ENCODE data around the gene AJM1.
"Not testable (repeated sequence)": the region's sequence is repeated elsewhere in the genome, so short reads cannot be mapped to it uniquely, and the experiment has no call there.

The AJM1 gene

DNA sequence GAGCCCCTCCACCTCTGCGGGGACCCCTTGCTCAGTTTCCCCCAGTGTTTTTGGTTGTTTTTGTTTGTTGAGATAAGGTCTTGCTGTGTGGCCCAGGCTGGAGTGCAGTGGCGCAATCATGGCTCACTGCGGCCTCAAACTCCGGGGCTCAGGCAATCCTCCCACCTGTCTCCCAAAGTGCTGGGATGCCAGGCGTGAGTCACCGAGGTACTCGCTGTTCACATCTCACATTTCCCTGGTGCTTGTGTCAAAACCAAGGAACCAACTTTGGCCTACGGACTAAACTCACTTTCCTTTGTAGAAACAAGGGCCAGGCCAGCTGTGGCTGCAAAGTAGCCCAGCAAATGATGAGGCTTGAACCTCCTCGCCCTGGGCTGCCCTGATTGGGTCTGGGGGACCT is 9.7 kb upstream of the AJM1 start:
- DNase-seq, result no peak

DNA sequence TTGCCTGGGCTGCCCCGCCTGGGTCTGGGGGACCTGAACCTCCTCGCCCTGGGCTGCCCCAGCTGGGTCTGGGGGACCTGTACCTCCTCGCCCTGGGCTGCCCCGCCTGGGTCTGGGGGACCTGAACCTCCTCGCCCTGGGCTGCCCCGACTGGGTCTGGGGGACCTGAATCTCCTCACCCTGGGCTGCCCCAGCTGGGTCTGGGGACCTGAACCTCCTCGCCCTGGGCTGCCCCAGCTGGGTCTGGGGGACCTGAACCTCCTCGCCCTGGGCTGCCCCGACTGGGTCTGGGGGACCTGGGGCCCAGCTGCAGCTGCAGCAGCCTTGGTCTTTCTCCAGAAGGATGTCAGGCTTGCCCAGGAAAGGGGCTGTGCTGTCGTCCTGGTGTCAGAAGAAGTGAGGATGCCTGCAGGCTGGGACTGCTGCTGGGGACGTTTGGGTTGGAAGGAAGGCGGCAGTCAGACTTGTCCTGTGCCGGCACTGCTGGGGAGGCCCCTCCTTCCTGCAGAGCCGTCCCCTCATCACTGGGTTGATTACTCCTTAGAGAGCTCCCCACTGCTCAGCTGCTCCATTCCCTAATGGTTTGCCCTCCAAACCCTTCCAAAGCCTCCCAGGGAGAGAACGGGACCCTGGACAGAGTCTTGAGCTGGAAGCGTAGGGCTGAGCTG is 8.8 kb upstream of the AJM1 start:
- not testable (repeated sequence) for DNase-seq

DNA sequence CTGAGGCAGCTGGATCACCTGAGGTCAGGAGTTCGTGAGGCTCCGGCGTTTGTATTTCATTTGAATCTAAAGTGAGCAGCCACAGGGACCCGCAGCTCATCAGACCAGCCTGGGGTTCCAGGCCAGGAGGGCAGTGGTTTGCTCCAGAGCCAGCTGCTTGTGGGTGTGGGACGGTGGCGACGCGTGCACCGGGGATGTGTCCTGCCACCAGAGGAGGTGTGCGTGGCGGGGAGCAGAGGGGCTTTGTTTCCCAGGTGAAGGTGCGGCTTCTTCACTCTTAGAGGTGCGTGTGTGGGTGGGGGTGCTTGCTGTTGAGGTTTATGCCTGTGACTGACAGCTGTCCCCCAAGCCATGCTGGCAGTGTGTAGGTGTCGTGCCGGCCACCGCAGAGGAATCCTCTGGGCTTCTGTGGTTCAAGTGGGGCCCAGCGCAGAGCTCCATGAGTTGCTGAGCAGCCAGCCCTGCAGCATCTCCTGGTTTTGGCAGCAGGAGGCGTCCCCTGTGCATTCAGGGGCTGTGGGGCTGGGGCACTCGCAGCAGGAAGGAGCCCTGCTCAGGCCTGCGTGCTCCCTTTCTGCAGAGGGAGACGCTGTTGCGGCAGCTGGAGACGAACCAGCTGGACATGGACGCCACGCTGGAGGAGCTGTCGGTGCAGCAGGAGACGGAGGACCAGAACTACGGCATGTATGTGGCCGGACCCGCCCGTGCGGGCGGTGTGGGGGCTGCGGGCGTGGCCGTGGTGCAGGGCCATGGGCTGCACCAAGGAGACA is 6.9 kb upstream of the AJM1 start:
- no peak for DNase-seq

DNA sequence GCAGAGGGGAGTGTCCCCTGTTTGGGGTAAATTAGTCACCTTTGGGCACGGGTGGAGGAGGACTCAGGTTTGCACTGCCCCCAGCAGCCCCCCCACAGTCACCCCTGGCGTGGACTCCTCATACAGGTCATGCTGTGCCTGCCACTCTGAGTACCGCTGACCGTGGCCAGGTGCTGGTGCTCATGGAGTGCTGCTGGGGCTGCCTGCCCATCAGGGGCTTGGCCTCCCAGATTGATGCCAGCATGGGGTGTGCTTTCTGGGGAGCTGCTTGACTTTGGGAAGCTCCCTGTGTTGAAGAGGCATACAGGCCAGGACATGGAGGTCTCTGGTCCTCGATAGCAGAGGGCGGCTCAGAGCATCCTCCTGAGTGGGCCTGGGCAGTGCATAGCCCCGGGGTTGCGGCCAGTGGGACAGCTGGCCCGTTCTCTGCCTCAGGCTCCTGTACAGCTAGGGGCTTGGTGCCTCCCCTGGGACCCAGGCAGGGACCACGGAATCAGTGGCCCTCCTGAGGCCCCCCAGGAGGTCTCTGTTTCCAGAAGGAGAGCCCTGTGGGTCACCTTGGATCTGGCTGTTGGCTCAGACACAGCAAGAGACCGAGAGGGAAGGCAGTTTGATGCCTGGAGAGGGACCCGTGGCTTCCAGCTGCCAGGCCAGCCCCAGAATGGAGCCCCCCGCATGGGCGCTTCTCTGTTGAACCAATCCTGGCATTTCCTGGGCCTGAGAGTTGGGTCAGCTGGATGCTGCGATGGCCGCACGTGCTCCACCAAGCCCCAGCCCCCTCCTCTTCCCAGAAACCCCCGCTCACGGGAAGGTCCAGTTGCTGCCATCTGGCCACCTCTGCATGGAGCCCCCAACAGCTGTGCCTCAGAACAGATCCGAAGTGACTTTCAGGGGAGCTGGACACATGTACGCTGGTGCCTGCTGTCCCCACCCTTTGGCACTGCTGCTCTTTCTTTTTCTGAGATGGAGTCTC is 6.1 kb upstream of the AJM1 start:
- DNase-seq, result no peak

DNA sequence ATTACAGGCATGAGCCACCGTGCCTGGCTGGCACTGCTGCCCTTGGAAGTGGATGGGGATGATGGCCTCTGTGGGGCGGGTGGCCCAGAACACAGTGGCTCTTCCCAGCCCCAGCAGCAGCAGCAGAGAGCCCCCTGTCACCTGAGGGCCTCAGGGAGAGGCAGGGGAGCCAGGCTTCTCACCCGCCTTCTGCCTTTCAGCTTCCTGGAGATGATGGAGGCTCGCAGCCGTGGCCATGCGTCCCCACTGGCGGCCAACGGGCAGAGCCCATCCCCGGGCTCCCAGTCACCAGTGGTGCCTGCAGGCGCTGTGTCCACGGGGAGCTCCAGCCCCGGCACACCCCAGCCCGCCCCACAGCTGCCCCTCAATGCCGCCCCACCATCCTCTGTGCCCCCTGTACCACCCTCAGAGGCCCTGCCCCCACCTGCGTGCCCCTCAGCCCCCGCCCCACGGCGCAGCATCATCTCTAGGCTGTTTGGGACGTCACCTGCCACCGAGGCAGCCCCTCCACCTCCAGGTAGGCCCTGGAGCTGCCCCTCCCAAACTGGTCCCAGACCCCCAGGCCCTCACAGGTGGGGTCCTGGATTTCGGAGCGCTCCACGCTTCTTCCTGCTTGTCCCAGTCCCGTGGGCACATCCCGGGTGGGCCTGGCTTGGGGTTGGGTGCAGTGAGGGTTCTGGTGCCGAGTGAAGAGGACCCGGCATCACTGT is 5.0 kb upstream of the AJM1 start:
- no peak for DNase-seq

DNA sequence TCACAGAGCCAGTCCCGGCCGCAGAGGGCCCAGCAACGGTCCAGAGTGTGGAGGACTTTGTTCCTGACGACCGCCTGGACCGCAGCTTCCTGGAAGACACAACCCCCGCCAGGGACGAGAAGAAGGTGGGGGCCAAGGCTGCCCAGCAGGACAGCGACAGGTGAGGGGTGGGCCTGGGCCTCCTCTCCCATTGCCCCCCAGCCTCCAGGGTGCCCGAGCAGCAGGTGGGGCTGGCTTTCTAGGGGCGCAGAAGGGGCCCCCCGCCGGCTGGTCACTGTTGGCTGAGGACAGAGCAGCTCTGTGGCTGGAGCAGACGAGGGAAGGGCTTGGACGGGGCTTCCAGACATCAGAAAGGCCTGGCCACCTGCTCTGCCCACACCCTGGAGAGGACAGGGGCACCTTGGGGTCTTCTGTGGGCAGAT is 4.4 kb upstream of the AJM1 start:
- DNase-seq, result not testable (repeated sequence)

DNA sequence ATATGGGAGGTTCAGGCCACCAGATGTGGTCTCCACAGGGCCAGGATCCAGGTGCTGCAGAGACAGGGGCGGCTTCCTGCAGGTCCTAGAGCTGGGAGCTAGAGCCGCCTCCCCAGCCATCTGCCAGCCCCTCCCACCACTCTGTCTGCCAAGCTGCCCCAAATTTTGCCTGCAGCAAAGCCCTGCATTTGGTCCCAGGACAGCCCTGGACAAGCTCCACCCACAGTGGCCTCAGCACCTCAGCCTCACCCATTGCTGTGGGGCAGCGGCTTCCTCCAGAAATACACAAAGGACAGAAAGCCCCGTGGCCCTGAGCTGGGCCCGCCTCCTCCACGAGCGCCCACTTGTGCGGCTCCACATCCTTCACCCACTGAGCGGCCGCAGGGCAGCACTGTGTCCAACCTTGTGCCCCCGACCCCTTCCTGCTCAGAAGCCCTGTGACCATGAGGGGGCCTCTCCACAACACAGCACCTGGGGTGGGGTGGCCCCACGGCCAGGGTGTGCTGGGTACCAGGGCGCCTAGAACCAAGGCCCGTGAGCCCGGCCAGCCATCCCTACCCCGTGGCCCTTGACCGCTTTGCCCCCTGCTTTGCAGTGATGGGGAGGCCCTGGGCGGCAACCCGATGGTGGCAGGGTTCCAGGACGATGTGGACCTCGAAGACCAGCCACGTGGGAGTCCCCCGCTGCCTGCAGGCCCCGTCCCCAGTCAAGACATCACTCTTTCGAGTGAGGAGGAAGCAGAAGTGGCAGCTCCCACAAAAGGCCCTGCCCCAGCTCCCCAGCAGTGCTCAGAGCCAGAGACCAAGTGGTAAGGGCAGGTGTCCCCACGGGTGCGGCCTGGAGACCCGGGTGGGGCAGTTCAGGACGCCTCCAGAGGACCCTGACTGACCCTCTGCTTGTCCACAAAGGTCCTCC is 3.7 kb upstream of the AJM1 start:
- no peak for DNase-seq

DNA sequence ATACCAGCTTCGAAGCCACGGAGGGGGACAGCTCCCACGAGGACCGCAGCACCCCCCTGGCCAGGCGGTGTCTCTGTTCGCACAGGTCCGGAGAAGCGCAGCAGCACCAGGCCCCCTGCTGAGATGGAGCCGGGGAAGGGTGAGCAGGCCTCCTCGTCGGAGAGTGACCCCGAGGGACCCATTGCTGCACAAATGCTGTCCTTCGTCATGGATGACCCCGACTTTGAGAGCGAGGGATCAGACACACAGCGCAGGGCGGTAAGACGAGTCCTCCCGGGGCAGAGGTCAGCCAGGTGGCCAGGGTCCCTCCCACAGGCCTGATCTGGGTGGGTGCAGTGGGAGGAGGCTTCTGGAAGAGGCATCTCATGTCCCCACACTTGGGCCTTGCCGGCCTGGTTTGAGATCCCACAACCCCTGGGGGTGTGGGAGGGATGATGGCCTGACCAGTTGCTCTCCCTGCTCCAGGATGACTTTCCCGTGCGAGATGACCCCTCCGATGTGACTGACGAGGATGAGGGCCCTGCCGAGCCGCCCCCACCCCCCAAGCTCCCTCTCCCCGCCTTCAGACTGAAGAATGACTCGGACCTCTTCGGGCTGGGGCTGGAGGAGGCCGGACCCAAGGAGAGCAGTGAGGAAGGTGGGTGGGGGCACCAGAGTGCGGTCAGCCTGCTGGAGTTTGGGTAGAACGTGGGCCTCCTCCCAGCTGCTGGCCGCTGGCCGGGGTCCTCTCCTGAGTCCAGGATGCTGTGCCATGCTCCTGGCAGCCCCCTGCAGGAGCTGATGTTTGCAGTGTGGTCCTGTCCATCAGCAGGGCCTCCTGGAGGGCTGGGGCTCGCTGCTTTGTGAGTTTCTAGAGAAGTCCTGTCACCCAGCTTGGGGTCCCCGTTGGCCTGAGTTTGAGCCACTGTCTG is 2.8 kb upstream of the AJM1 start:
- DNase-seq, result no peak

DNA sequence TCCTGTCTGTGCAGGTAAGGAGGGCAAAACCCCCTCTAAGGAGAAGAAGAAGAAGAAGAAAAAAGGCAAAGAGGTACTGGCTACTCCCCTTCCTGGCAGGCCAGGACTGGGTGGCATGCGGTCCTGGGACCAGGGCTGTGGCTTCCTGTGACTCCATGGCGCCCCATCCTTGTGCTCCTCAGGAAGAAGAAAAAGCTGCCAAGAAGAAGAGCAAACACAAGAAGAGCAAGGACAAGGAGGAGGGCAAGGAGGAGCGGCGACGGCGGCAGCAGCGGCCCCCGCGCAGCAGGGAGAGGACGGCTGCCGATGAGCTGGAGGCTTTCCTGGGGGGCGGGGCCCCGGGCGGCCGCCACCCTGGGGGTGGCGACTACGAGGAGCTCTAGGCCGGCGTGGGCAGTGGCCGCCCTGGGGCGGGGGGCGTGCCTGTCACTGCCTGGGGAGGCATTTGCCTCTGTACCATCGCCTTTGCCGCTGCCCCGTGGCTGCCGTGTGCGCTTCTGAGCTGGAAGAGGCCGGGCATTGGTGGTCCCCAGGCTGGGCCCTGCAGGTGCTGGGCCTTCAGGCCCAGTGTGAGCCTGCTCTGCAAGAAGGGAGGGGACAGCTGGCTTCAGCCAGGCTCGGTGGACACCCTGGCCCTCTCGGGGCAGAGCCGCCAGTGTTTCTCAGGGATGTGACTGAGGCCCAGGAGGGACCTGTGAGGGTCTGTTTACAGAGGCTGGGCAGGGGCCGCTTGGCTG is 2.0 kb upstream of the AJM1 start:
- DNase-seq, result no peak

DNA sequence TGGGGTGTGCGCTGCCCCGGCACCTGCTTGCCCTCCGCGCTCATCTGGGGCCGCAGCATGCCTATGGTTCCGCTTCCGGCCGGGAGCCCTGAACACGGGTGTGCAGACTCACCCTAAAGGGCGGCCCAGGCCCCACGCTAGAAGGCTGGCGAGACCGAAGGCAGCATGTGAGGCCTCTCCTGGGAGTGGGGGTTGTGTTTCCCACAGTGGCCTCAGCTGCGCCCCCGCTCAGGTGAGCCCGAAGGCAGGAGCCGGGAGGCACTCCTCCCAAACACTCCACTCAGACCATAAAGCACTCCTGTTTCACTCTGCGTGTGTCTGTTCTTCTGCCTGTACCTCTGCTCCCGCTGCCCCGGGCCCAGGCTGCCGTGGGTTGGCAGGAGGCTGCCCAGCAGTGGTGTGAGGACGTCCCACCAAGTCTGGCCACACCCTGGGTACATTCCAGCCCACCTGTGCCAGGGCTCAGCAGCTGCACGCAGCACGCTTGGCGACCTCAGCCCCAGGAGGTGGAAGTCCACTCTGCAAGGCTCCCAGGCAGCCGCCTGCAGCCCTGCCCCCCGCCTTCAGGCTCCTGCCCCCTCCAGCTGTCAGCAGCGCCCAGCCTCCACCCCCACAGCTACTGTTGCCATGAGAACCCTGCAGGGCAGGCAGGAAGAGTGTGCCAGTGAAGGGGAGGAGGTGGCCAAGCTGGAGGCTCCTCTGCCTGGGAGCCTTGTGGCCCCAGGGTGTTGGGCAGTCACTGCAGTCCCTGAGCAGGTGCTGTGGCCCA is 1.2 kb upstream of the AJM1 start:
- DNase-seq, result no peak

DNA sequence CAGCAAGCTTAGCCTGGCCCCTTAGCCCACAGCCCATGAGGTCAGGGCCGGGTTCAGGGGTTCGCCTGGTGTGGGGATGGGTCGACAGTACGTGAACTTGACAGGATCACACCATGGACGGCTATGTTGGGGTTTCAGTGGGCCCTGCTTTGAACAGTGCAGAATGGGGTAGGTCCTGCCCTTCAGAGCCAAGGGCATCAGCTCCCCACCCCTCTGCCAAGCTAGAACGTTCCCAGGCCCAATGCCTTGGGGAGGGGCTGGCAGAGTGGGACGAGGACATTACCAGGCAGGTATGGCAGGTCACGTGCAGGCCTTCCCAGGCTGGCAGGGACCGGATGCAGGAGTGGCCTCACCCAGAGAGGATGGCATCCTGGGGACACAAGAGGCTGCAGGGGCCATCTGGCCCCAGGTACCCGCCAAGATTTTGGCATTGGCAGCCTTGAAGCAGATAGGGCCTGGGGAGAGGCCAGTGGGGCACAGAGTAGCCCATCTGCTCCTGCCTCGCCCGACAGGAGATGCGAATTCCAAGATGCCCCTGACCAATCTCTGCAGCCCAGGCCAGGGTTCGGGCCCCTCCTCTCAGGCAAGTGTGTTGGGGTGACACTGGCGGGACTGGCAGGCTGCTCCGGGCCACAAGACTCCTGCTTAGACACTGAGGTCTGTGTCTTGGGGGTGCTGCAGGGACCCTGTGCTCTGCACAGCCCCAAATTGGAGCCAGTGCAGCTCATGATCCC is 465 bp upstream of the AJM1 start:
- DNase-seq, result not testable (repeated sequence)

DNA sequence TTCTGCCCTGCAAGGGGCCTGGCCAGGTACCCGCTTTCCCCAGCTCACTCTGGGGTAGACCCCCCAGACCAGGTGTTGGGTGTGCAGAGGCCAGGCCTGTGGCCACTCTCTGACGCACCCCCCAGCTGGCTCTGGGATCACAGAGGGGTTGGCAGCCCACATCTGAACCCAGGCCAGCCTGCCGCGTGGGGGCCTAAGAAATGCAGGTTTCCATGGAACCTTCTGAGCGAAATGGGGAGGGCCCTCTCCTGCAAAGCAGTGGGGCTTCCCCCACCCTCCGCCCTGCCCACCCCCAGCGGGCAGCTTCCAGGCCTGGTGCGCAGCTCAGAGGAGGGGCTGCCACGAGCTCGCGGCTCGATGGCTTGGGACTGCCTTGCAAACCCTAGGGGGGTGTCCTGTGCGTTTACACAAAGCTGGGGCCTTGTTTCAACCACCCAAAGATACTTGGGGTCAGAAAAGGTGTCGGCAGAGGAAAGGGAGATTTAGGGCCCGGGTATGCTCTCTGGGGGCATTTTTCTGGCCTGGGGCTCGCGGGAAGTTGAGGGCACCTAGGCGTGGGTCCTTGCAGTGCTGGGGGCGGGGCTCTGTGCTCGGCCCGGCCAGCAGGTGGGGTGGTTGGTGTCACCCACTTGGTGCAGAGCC is 1.0 kb downstream of the AJM1 start:
- not testable (repeated sequence) for DNase-seq

DNA sequence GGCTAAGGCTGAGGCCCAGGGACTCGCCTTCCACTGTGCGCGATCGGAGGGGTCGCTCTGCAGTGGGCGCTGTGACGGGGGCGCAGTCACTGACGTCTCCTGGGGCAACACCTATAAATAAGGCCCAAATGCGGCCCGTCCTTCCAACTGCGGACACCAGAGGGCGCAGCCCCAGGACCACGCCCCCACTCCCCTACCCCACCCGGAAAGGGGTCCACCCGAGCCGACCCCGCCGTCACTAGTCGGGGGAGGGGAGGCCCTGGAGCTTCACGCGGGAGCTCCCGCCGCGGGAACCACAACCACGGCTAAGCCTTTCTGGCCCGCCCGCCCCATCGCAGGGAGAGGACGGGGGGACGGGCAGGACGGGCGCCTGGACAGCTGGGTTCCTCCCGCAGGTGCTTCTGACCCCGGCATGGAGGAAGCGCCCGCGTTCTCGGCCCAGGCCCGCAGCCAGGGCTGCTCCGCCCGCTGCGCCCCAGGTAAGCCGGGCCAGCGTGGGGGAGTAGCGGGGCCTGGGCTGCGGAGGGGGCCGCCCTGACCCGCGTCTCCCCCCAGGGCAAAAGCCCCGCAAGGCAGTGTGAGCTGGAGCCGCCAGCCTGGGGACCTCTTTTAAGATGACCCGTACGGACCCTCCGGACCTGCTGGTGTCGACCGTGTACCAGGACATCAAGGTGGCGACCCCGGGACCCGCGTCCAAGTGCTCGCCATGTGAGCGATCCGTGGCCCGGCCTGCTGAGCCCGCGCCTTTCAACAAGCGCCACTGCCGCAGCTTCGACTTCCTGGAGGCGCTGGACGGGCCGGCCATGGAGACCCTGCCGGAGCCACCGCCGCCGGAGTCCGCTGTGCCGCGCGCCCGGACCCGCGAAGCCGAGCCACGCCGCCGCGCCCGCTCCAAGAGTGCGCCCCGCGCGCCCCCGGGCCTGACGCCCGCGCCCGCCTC is 1.8 kb downstream of the AJM1 start:
- DNase-seq, result peak; percentile 87

DNA sequence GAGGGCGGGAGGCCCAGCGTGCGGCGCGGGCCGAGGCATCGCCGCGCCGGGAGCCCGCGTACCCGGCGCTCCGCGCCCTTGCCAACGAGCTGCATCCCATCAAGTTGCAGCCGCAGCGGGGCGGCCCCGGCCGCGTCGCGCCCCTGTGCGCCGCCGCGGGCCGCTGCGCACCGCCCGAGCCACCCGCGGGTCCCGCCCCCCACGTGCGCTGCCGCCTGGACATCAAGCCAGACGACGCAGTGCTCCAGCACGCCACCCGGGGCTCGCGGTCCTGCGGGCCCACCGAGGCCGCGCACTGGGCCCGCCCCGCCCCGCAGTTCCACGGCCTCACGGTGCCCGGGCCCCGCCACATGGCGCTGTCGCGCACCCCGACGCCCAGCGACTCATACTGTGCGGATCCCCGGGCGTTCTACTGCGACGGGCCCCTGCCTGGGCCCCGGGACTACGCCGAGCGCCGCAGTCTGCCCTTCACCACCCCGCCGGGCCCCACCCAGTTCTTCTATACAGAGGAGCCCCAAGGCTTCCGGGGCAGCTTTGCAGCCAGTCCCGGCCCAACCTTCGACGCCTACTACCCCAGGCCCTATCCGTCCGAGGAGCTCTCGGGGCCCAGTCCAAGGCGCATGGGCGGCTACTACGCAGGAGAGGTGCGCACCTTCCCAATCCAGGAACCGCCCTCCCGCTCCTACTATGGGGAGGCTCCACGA is 2.6 kb downstream of the AJM1 start:
- no peak for DNase-seq

DNA sequence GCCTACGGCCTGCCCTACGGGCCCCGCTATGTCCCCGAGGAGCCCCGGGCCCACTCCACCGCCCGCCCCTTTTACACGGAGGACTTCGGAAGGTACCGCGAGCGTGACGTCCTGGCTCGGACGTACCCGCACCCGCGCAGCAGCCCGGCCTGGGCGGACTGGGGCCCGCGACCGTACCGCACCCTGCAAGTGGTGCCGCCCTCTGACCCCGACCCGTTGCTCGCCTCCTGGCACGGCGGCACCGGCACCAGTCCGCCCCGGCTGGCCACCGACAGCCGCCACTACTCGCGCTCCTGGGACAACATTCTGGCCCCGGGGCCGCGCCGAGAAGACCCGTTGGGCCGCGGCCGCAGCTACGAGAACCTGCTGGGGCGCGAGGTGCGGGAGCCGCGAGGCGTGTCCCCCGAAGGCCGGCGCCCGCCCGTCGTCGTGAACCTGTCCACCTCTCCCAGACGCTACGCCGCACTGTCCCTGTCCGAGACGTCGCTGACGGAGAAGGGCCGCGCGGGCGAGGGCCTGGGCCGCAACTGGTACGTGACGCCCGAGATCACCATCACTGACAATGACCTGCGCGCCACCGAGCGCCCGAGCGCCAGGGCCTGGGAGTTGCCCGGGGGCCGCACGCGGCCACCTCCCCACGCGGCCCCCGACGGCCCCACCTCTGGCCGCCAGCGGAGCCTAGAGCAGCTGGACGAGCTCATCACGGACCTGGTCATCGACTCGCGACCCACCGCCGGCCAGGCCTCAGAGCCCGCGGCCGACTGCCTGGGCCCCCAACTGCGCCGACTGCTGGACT is 3.4 kb downstream of the AJM1 start:
- no peak for DNase-seq
